ENCODE data around the gene PKP3. TPM values are rescaled to one million over a fixed set of nuclear protein-coding genes. Genes with fewer than 3 reads are reported as not detected.

The PKP3 gene
- total RNA-seq, 1 donor from 2014 or later: 0.32 TPM

- peak; percentile 99 for DNase-seq (ENCODE audit: missing footprints)
- intact Hi-C loops (cut with DNase I): loop anchor here (2.0 to 5.0 kb wide), 3 partner anchors 33 to 141 kb away; partner anchors contain the start of genes IFITM2 and SIGIRR
- peak; percentile 88 for ATAC-seq
These were observed 54.1 kb downstream of the PKP3 start for GRCh38 chr11:447923-448731.

DNA sequence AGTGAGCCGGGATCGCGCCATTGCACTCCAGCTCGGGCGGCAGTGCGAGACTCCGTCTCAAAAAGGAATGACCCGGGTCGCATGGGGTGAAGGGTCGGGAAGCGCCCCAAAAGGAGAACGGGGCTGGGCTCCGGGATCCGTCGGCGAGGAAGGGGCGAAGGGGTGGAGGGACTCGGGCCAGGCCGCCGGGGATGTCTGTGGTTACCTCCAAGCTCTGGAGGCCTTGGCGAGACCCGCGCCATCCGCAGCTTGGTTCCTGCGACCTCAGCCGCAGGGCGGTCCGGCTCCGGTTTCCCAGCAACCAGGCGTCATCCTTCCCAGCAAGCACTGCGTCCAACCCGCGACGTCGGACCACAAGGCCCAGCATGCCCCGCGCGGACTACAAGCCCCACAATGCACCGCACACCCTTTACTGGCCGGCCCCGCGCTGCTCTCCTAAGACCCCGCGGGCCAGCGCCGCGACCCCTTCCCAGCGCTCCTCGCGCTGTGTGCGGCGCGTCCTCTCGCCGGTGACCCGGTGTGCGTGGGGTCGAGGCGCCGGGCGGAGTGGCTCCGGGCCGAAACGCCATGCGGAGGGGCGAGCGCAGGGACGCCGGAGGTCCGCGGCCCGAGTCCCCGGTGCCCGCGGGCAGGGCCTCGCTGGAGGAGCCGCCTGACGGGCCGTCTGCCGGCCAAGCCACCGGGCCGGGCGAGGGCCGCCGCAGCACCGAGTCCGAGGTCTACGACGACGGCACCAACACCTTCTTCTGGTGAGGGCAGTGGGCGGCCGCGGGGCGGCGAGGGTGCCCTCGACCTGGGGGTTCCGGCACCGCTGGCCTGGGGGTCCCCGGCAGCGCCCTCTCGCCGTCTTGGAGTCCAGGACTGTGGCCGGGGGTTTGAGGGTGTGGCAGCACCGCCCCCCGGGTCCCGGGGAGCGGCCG lies 56.1 kb downstream of the PKP3 start, which contains the start of gene PTDSS2:
Gene PTDSS2, plus strand, starts transcription at position 391 of the 920 bp plus-strand sequence. Its CDS starts 177 bp downstream, at position 568.
- DNase-seq (ENCODE audit: missing footprints) (peak; percentile 98), ATAC-seq (peak; percentile 93)
- intact Hi-C loops (cut with DNase I): loop anchor here (2.0 to 5.0 kb wide), 4 partner anchors 35 to 143 kb away; partner anchors contain the start of genes IFITM2, RNH1 and SIGIRR

- intact Hi-C loops (cut with DNase I): loop anchor here (2.0 kb wide), 1 partner anchor 56 kb away; the partner anchor contains the start of gene RNH1
- DNase-seq (ENCODE audit: missing footprints) (peak; percentile 84), ATAC-seq (no peak)
These were observed 56.9 kb downstream of the PKP3 start for GRCh38 chr11:450809-451451.

GRCh38 chr11:451738-452137 lies 57.7 kb downstream of the PKP3 start:
- DNase-seq (ENCODE audit: missing footprints): no peak
- ATAC-seq: no peak
- intact Hi-C loops (cut with DNase I): loop anchor here (2.0 kb wide), 1 partner anchor 55 kb away; the partner anchor contains the start of gene RNH1

- peak; percentile 62 for DNase-seq (ENCODE audit: missing footprints)
- intact Hi-C loops (cut with DNase I): no loop called here
- no peak for ATAC-seq
These were observed 58.3 kb downstream of the PKP3 start for GRCh38 chr11:452203-452744.

DNA sequence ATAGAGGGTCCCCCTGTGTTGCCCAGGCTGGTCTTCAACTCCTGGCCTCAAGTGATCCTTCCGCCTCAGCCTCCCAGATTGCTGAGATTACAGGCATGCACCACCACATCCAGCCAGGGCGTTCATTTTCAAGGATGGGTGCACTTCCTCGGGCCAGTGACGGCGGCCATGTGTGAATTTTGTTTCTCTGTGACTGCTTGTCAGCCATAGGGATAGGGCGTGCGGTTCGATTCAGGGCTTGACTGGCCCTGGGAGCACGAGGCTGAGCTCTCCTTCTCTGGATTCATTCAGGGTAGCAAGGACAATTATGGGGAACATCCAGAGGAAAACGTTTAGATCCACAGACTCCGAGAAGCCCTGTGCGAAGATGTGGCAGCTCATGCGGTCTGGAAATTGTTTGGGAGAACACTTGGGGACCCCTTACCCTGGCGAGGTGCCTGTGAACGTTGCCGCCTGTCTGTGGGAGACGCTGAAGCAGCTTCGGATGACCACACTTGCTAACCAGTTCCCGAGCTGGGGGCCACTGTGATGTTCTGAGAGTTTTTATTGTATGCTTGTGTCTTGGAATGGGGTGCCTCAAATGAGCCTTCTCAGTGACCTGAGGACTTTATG lies 59.0 kb downstream of the PKP3 start:
- no peak for DNase-seq (ENCODE audit: missing footprints)
- no peak for ATAC-seq
- intact Hi-C loops (cut with DNase I): no loop called here

GRCh38 chr11:453564-453963 lies 59.6 kb downstream of the PKP3 start:
- ATAC-seq (no peak), DNase-seq (ENCODE audit: missing footprints) (no peak)
- intact Hi-C loops (cut with DNase I): no loop called here

DNA sequence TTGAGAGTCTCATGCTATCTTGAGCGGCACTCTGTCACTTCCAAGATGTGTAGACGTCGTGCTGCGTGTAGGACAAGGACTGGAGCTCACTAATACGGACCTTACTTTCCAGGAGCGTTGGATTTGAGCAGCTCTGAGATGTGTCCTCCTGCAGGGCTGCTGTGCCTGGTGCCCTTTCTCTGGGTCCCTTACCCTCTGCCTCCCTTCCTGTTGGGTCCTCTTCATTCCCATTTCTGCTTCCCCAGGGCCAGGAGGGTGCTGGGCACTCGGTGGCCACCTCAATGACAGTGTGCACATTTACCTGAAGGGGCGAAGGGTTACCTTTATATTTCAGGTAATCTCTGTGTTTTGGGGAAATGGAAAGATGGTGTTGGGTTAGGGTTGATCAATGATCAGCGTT lies 60.0 kb downstream of the PKP3 start:
- intact Hi-C loops (cut with DNase I): no loop called here
- DNase-seq (ENCODE audit: missing footprints): no peak

More for the DNA sequence above, 60.0 kb downstream of the PKP3 start:
- ATAC-seq: no peak

Other genes starting within 250 kb of the PKP3 start
- gene SCGB1C1, start 201.1 kb upstream of the PKP3 start, total RNA-seq: not detected
- gene BET1L, start 186.8 kb upstream of the PKP3 start, total RNA-seq: 19.4 TPM
- 52.3 TPM for gene RIC8A, start 186.5 kb upstream of the PKP3 start, total RNA-seq
- gene SIRT3, start 157.9 kb upstream of the PKP3 start, total RNA-seq: 39.7 TPM
- gene PSMD13, start 157.2 kb upstream of the PKP3 start, total RNA-seq: 91.7 TPM
- gene NLRP6, start 115.8 kb upstream of the PKP3 start, total RNA-seq: 0.14 TPM
- gene PGGHG, start 105.1 kb upstream of the PKP3 start, total RNA-seq: 10.0 TPM
- gene IFITM5, start 94.7 kb upstream of the PKP3 start, total RNA-seq: not detected
- 253 TPM for gene IFITM2, start 86.4 kb upstream of the PKP3 start, total RNA-seq
- gene IFITM1, start 80.2 kb upstream of the PKP3 start, total RNA-seq: 125 TPM
- 401 TPM for gene IFITM3, start 73.3 kb upstream of the PKP3 start, total RNA-seq
- gene B4GALNT4, start 24.7 kb upstream of the PKP3 start, total RNA-seq: 0.54 TPM
- gene SIGIRR, start 20.8 kb downstream of the PKP3 start, total RNA-seq: 50.0 TPM
- gene ANO9, start 47.8 kb downstream of the PKP3 start, total RNA-seq: 0.41 TPM
- 27.8 TPM for gene PTDSS2, start 56.1 kb downstream of the PKP3 start, total RNA-seq
- gene RNH1, start 113.0 kb downstream of the PKP3 start, total RNA-seq: 190 TPM
- 57.5 TPM for gene HRAS, start 141.4 kb downstream of the PKP3 start, total RNA-seq
- gene LRRC56, start 143.3 kb downstream of the PKP3 start, total RNA-seq: 0.16 TPM
- 0.14 TPM for gene LMNTD2, start 166.5 kb downstream of the PKP3 start, total RNA-seq
- gene RASSF7, start 166.8 kb downstream of the PKP3 start, total RNA-seq: 3.9 TPM
- 16.6 TPM for gene PHRF1, start 182.3 kb downstream of the PKP3 start, total RNA-seq
- gene IRF7, start 221.7 kb downstream of the PKP3 start, total RNA-seq: 13.2 TPM
- not detected for gene CDHR5, start 230.7 kb downstream of the PKP3 start, total RNA-seq
- not detected for gene SCT, start 233.0 kb downstream of the PKP3 start, total RNA-seq
- 0.16 TPM for gene DRD4, start 243.1 kb downstream of the PKP3 start, total RNA-seq